ENCODE results near the gene CAMTA1.

Gene CAMTA1

GRCh38 chr1:7363450-7363849 is 578.2 kb downstream of the CAMTA1 start:
- H3K4me3 ChIP-seq (ENCODE audit: low read depth, low read length): no peak overlapping the region
- TF ChIP-seq CTCF (IDR thresholded peaks at IDR 0.05; ENCODE audit: borderline replicate concordance, insufficient read depth, low read depth, low read length): no peak

GRCh38 chr1:7365706-7366105 is 580.5 kb downstream of the CAMTA1 start:
- TF ChIP-seq CTCF (IDR thresholded peaks at IDR 0.05; ENCODE audit: borderline replicate concordance, insufficient read depth, low read depth, low read length): no peak
- no peak overlapping the region for H3K4me3 ChIP-seq (ENCODE audit: low read depth, low read length)

GRCh38 chr1:7366286-7366954 is 581.2 kb downstream of the CAMTA1 start:
- no peak for TF ChIP-seq CTCF (IDR thresholded peaks at IDR 0.05; ENCODE audit: borderline replicate concordance, insufficient read depth, low read depth, low read length)
- H3K4me3 ChIP-seq (ENCODE audit: low read depth, low read length): no peak overlapping the region

GRCh38 chr1:7366955-7367665 is 581.9 kb downstream of the CAMTA1 start:
- no peak for TF ChIP-seq CTCF (IDR thresholded peaks at IDR 0.05; ENCODE audit: borderline replicate concordance, insufficient read depth, low read depth, low read length)
- no peak overlapping the region for H3K4me3 ChIP-seq (ENCODE audit: low read depth, low read length)

DNA sequence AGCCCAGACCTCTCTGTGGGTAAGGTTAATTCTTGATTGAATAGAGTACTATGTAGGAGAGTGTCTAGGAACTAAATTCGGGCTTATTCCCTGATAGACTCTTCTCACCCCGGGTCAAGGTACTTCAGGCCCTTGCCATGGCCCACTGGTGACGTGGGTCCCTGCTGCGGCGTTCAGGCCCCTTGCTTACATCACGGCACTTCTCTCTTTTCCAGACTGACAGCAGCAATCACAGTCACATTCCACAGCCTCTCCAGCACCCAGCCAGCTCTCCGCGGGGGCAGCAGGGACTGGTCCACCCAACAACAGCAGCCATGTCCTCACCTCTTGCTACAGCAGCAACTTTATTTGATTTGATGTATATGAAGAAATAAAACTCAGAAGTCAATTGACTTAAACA is 584.6 kb downstream of the CAMTA1 start:
- H3K4me3 ChIP-seq (ENCODE audit: low read depth, low read length): no peak overlapping the region
- no peak for TF ChIP-seq CTCF (IDR thresholded peaks at IDR 0.05; ENCODE audit: borderline replicate concordance, insufficient read depth, low read depth, low read length)

- no peak for TF ChIP-seq CTCF (IDR thresholded peaks at IDR 0.05; ENCODE audit: borderline replicate concordance, insufficient read depth, low read depth, low read length)
- H3K4me3 ChIP-seq (ENCODE audit: low read depth, low read length): no peak overlapping the region
Observed at GRCh38 chr1:7371926-7372325, 586.7 kb downstream of the CAMTA1 start.
